ENCODE results near the gene EFNA5.

DNA sequence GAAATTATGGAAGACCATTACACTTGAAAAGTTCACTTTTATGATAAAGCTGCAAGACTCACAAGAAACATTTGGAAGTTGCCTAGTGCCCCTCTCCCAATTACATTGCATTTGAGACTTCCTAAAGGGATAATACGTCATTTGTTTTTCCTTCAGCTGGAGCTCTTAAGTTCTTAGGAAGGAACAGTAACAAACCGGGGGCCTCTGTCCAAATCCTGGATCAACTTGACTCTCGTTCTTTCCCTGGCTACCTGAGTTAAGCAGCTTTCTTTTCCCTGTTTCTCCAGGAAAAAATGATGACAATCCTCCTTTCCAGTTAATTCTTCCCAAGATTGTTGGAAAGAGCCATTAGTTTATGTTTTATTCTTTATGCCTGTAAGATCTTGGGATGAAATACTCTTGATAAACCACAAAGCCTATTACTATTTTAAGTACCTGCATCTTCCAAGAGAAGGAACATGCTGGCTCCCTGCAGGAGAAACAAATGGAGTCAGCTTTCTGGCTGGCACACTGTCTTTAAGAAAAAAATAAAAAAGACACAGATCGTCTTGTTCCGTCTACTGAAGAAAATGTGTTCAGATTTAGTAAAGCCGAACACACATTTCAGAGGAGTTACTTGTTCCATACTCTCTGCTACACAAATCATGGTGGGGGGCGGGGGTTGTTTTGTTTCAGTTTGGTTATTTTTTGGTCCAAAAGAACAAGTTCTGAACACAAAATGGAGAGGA, 297.9 kb downstream of the EFNA5 start:
- TF ChIP-seq, protein P1, sequence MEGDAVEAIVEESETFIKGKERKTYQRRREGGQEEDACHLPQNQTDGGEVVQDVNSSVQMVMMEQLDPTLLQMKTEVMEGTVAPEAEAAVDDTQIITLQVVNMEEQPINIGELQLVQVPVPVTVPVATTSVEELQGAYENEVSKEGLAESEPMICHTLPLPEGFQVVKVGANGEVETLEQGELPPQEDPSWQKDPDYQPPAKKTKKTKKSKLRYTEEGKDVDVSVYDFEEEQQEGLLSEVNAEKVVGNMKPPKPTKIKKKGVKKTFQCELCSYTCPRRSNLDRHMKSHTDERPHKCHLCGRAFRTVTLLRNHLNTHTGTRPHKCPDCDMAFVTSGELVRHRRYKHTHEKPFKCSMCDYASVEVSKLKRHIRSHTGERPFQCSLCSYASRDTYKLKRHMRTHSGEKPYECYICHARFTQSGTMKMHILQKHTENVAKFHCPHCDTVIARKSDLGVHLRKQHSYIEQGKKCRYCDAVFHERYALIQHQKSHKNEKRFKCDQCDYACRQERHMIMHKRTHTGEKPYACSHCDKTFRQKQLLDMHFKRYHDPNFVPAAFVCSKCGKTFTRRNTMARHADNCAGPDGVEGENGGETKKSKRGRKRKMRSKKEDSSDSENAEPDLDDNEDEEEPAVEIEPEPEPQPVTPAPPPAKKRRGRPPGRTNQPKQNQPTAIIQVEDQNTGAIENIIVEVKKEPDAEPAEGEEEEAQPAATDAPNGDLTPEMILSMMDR (conservative IDR thresholded peaks at IDR 0.05): no peak
- no peak for TF ChIP-seq EZH2 (IDR thresholded peaks at IDR 0.05; ENCODE audit: low read depth)

Measured in PC-9 (cell line).